CD4-positive, CD25-positive, alpha-beta regulatory T cell (primary cell): ENCODE data around the gene B3GNT4. TPM values are rescaled to one million over a fixed set of nuclear protein-coding genes. Genes with fewer than 3 reads are reported as not detected.
A peak's percentile ranks its signal among the peaks of the same experiment; 100 is the strongest.

Experiments
- ATAC-seq, 2 donors: fragments of 150-1000 bp; cut with Tn5 transposase; one replicate each; pipeline ENCODE4 v1.10.0; 2021; ENCODE audit warnings: low read depth in 2 of 2, moderate number of reproducible peaks in 2 of 2, moderate library complexity in 1 of 2
- DNase-seq, 3 donors: peaks; one replicate each; pipeline versions ENCODE4 v3.0.0 to v3.0.0-alpha.2; 2012 to 2022; ENCODE audit warnings: mixed read lengths in 1 of 3
- H3K27ac ChIP-seq: one replicate; pipeline ENCODE4 v1.7.0; 2013; ENCODE audit warnings: mild to moderate bottlenecking, low read length; ENCODE audit not compliant: insufficient read depth, poor library complexity, severe bottlenecking
- H3K27me3 ChIP-seq: one replicate; pipeline ENCODE4 v1.7.0; 2013; ENCODE audit warnings: low read length; ENCODE audit not compliant: control insufficient read depth, insufficient read depth
- H3K36me3 ChIP-seq: one replicate; pipeline ENCODE4 v1.7.0; 2013; ENCODE audit warnings: mild to moderate bottlenecking, low read length, moderate library complexity; ENCODE audit not compliant: control insufficient read depth, insufficient read depth
- H3K4me1 ChIP-seq: 2 replicates; pipeline ENCODE4 v1.7.0; 2013; ENCODE audit warnings: mild to moderate bottlenecking, low read length; ENCODE audit not compliant: insufficient read depth, control insufficient read depth, poor library complexity, severe bottlenecking
- H3K4me3 ChIP-seq: one replicate; pipeline ENCODE4 v1.7.0; 2013; ENCODE audit warnings: low read depth, mild to moderate bottlenecking, low read length, moderate library complexity
- H3K9me3 ChIP-seq, 2 experiments: 1 replicate in 1 of 2; 2 replicates in 1 of 2; pipeline ENCODE4 v1.7.0; 2013; ENCODE audit warnings: low read length in 2 of 2, mild to moderate bottlenecking in 1 of 2, moderate library complexity in 1 of 2; ENCODE audit not compliant: control insufficient read depth in 2 of 2
- H3K27ac Mint-ChIP-seq, 3 donors: one replicate each; pipeline ENCODE4 v1.8.0; 2020 to 2022; ENCODE audit warnings: mild to moderate bottlenecking in 3 of 3, mixed read lengths in 3 of 3, moderate library complexity in 2 of 3
- H3K27me3 Mint-ChIP-seq: one replicate; pipeline ENCODE4 v1.8.0; 2022; ENCODE audit warnings: mild to moderate bottlenecking, mixed read lengths
- H3K36me3 Mint-ChIP-seq: one replicate; pipeline ENCODE4 v1.8.0; 2020; ENCODE audit warnings: mixed read lengths
- H3K4me1 Mint-ChIP-seq, 4 donors: one replicate each; pipeline ENCODE4 v1.8.0; 2020 to 2022; ENCODE audit warnings: mixed read lengths in 4 of 4, mild to moderate bottlenecking in 1 of 4
- H3K4me3 Mint-ChIP-seq, 4 donors: one replicate each; pipeline ENCODE4 v1.8.0; 2020 to 2022; ENCODE audit warnings: mild to moderate bottlenecking in 4 of 4, mixed read lengths in 4 of 4, moderate library complexity in 3 of 4
- H3K9me3 Mint-ChIP-seq, 7 donors: one replicate each; pipeline ENCODE4 v1.8.0; 2020 to 2022; ENCODE audit warnings: mixed read lengths in 7 of 7, mild to moderate bottlenecking in 3 of 7, moderate library complexity in 2 of 7
- polyA plus RNA-seq, 4 donors: library from polyadenylated mRNA; unstranded; fragments of 300-500 nt; fragmentation: Illumina TruSeq; gene quantifications; one replicate each; pipeline ENCODE4 v1.2.3, GENCODE V29; 2021
- total RNA-seq: library from RNA; stranded (reverse); gene quantifications from one replicate; pipeline ENCODE4 v1.2.3, GENCODE V29; 2022

Gene B3GNT4
- total and polyA plus RNA-seq, 5 donors from 2014 or later = 0.10 to 0.27 (median 0.17) TPM; not detected in 1

DNA sequence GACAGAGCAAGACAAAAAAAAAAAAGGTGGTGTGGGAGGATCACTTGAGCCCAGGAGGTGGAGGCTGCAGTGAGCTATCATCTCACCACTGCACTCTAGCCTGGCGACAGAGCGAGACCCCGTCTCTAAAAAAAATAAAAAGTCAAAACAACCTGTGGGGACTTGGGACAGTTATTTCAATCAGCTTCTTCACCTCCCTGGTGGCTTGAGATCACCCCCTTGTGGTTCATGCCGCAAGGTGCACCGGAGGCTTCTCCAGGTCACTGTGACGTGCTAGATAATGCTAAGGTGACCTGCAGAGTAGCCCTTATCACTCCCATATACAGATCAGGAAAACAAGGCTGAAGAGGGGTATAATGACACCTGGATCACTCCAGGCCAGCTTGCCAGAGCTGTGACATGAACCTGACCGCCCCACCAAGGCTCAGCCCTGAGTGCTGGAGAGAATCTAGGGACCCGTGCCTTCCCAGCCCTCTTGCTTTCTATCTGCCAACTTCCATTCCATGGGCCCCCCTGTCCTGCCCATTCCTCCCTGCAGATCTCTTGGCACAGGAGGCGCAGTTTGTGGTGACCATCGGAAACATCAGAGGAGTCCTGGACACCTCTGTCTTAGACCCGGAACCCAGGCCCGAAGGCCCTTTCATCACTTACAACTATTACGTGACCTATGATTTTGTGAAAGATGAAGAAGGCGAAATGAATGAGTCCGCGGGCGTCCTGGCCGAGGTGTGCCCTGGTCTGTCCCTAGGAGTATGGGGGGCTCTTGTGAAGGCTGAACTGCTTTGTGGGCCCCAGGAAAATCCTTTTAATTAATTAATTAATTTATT, 12.5 kb upstream of the B3GNT4 start:
- no peak overlapping the region for H3K27ac ChIP-seq
- no peaks in the 10 kb centered on the region for H3K36me3 ChIP-seq
- Mint-ChIP-seq H3K4me1 (peaks cover 0 to 5% (median 1%) of the 10 kb centered on the region in 4 donors), H3K27ac (peak overlapping the region in 2 of 3 donors; percentile 38 to 52), H3K27me3 (peaks cover 22% of the 10 kb centered on the region), H3K9me3 (peaks cover 0 to 9% (median 0%) of the 10 kb centered on the region in 7 donors), H3K36me3 (no peaks in the 10 kb centered on the region), H3K4me3 (no peak overlapping the region)
- DNase-seq = peak; percentile 16 to 66 (median 49)
- no peak overlapping the region for H3K4me3 ChIP-seq
- no peaks in the 10 kb centered on the region for H3K27me3 ChIP-seq
- no peaks in the 10 kb centered on the region for H3K4me1 ChIP-seq
- peak; percentile 50 to 64 for ATAC-seq
- peaks cover 0 to 2% of the 10 kb centered on the region in 2 experiments for H3K9me3 ChIP-seq

- H3K27me3 ChIP-seq = peaks cover 3% of the 10 kb centered on the region
- no peak for ATAC-seq
- H3K9me3 ChIP-seq = peaks cover 0 to 2% of the 10 kb centered on the region in 2 experiments
These were observed 11.1 kb upstream of the B3GNT4 start for GRCh38 chr12:122192441-122192840.

DNA sequence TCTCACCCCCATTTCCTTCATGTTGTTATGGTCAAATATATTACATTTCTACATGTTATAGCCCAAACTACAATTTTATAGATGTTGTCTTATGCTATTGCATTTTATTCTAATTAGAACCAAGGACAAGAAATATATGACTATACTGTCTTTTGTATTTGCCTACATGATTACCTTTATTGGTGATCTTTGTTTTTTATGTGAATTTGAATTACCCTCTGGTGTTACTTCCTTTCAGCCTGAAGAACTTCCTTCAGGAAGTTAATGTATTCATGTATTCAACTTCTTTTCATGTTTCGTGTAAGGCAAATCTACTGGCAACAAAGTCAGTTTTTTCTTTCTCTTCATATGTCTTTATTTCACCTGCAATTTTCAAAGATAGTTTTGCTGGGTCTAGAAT, 8.7 kb upstream of the B3GNT4 start:
- peaks cover 48% of the 10 kb centered on the region for H3K27me3 Mint-ChIP-seq
- Histone ChIP-seq H3K4me3 (no peak overlapping the region), H3K9me3 (peaks cover 0 to 2% of the 10 kb centered on the region in 2 experiments), H3K4me1 (no peaks in the 10 kb centered on the region), H3K27ac (no peak overlapping the region), H3K36me3 (no peaks in the 10 kb centered on the region), H3K27me3 (peaks cover 7% of the 10 kb centered on the region)
- H3K4me1 Mint-ChIP-seq = peaks cover 0 to 5% (median 1%) of the 10 kb centered on the region in 4 donors
- H3K27ac Mint-ChIP-seq = no peak overlapping the region
- H3K9me3 Mint-ChIP-seq = peaks cover 0 to 9% (median 0%) of the 10 kb centered on the region in 7 donors
- no peak overlapping the region for H3K4me3 Mint-ChIP-seq
- DNase-seq = no peak
- no peak for ATAC-seq
- H3K36me3 Mint-ChIP-seq = no peaks in the 10 kb centered on the region

More at GRCh38 chr12:122192441-122192840, 11.1 kb upstream of the B3GNT4 start:
- H3K27ac ChIP-seq = no peak overlapping the region
- H3K4me1 ChIP-seq = no peaks in the 10 kb centered on the region
- no peaks in the 10 kb centered on the region for H3K36me3 ChIP-seq
- Mint-ChIP-seq H3K27me3 (peaks cover 29% of the 10 kb centered on the region), H3K4me3 (no peak overlapping the region), H3K4me1 (peaks cover 0 to 5% (median 1%) of the 10 kb centered on the region in 4 donors), H3K36me3 (no peaks in the 10 kb centered on the region), H3K27ac (peak overlapping the region in 1 of 3 donors; percentile 27), H3K9me3 (peaks cover 0 to 9% (median 0%) of the 10 kb centered on the region in 7 donors)
- no peak overlapping the region for H3K4me3 ChIP-seq
- DNase-seq = no peak

GRCh38 chr12:122195405-122195804, 8.1 kb upstream of the B3GNT4 start:
- H3K27me3 ChIP-seq = peaks cover 7% of the 10 kb centered on the region
- Mint-ChIP-seq H3K27me3 (peaks cover 48% of the 10 kb centered on the region), H3K27ac (no peak overlapping the region), H3K36me3 (no peaks in the 10 kb centered on the region), H3K9me3 (peaks cover 0 to 9% (median 0%) of the 10 kb centered on the region in 7 donors), H3K4me3 (no peak overlapping the region), H3K4me1 (peaks cover 0 to 5% (median 1%) of the 10 kb centered on the region in 4 donors)
- no peak overlapping the region for H3K27ac ChIP-seq
- no peaks in the 10 kb centered on the region for H3K36me3 ChIP-seq
- no peak for DNase-seq
- no peak for ATAC-seq
- no peak overlapping the region for H3K4me3 ChIP-seq
- H3K4me1 ChIP-seq = no peaks in the 10 kb centered on the region
- H3K9me3 ChIP-seq = peaks cover 0 to 2% of the 10 kb centered on the region in 2 experiments

- no peak overlapping the region for H3K27ac ChIP-seq
These were observed 5.9 kb upstream of the B3GNT4 start for GRCh38 chr12:122197612-122197966.

DNA sequence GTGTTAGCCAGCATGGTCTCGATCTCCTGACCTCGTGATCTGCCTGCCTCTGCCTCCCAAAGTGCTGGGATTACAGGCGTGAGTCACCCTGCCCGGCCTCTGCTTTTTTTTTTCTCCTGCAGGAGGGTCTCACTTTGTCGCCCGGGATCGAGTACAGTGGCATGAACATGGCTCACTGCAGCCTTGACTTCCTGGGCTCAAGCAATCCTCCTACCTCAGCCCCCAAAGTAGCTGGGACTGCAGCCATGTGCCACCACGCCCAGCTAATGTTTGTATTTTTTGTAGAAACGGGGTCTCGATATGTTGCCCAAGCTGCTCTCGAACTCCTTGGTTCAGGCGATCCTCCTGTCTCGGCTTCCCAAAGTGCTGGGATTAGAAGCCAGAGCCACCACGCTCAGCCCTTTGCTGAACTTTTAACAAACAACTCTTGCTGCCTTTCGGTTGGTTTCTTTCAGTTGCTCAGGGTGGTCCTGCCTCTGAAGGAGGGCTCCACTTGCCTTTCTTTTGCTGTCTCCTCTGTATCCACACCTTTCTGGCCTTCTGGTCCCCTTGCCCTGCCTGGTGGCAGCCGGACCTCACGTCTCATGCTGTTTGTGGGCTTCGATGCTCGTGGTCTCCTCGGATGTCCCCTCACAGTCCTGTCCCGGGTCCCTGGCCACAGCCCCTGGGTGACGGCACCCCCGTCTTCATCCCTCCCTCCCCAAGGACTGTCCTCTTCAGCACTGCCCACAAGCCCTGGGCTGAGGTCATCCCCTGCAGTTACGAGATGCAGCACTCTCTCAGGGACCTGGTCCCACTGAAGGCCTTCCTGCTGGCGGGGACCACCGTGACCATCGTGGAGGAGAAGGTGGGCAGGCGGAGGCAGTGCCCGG, 3.8 kb upstream of the B3GNT4 start:
- Mint-ChIP-seq H3K36me3 (no peaks in the 10 kb centered on the region), H3K4me1 (peaks cover 0 to 11% (median under 1%) of the 10 kb centered on the region in 4 donors), H3K27ac (no peak overlapping the region), H3K4me3 (no peak overlapping the region), H3K27me3 (peaks cover 61% of the 10 kb centered on the region), H3K9me3 (peaks cover 0 to 9% (median 0%) of the 10 kb centered on the region in 7 donors)
- peaks cover 11% of the 10 kb centered on the region for H3K27me3 ChIP-seq
- ATAC-seq (no peak), DNase-seq (no peak)
- peaks cover 13% of the 10 kb centered on the region for H3K4me1 ChIP-seq
- peaks cover 0 to 2% of the 10 kb centered on the region in 2 experiments for H3K9me3 ChIP-seq
- no peak overlapping the region for H3K27ac ChIP-seq
- H3K4me3 ChIP-seq = no peak overlapping the region
- no peaks in the 10 kb centered on the region for H3K36me3 ChIP-seq

More at GRCh38 chr12:122197612-122197966, 5.9 kb upstream of the B3GNT4 start:
- H3K4me3 ChIP-seq = no peak overlapping the region
- Mint-ChIP-seq H3K4me1 (peaks cover 0 to 2% (median 0%) of the 10 kb centered on the region in 4 donors), H3K36me3 (no peaks in the 10 kb centered on the region), H3K27me3 (peaks cover 57% of the 10 kb centered on the region), H3K4me3 (no peak overlapping the region), H3K27ac (peak overlapping the region in 1 of 3 donors; percentile 21), H3K9me3 (peaks cover 0 to 9% (median 0%) of the 10 kb centered on the region in 7 donors)
- H3K4me1 ChIP-seq = peaks cover 2% of the 10 kb centered on the region
- DNase-seq (no peak), ATAC-seq (no peak)
- peaks cover 0 to 2% of the 10 kb centered on the region in 2 experiments for H3K9me3 ChIP-seq
- no peaks in the 10 kb centered on the region for H3K36me3 ChIP-seq
- peaks cover 11% of the 10 kb centered on the region for H3K27me3 ChIP-seq

DNA sequence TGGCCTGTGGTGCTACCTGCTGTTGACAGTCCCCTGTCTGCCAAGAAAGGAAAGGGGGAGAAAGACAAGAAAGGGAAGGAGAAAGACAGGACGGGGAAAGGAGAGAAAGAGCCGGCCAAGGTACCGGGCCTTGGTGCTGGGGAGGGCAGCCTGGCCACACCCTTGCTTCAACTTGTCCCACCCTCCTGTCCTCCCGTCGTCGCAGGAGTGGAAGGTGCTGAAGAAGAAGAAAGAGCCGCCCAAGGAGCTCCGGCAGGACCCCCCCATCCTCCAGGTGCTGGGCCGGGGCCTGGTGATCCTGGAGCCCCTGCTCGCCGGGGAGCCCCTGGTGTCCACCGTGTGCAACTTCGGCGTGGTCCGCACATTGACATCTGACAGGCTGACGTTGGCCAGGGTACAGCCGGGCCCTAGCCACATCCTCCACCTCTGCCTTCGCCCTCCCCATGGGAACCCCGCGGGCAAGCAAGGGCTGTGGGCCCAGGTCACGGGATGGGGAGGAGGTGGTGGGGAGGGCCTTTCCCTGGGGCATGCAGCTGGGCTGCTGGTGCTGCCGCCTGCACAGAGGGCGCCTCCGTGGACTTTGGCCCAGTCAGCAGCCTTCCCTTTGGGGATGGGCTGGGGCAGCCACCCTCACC, 2.9 kb upstream of the B3GNT4 start:
- Histone ChIP-seq H3K36me3 (no peaks in the 10 kb centered on the region), H3K27me3 (peaks cover 11% of the 10 kb centered on the region), H3K4me1 (peaks cover 13% of the 10 kb centered on the region), H3K27ac (no peak overlapping the region), H3K9me3 (no peaks in the 10 kb centered on the region), H3K4me3 (no peak overlapping the region)
- Mint-ChIP-seq H3K4me1 (peaks cover 0 to 17% (median 5%) of the 10 kb centered on the region in 4 donors), H3K27me3 (peaks cover 62% of the 10 kb centered on the region), H3K36me3 (no peaks in the 10 kb centered on the region), H3K27ac (no peak overlapping the region), H3K9me3 (peaks cover 0 to 3% (median 0%) of the 10 kb centered on the region in 7 donors), H3K4me3 (no peak overlapping the region)
- ATAC-seq (no peak), DNase-seq (no peak)
